Body of pancreas (tissue), 4 donors: ENCODE measurements around the gene TOM1L2. TPM values are rescaled to one million over a fixed set of nuclear protein-coding genes. Genes with fewer than 3 reads are reported as not detected.
A peak's percentile ranks its signal among the peaks of the same experiment; 100 is the strongest.
"Not testable (repeated sequence)": the region's sequence is repeated elsewhere in the genome, so short reads cannot be mapped to it uniquely, and the experiment has no call there.

ENCODE experiments used
- ATAC-seq: fragments of 150-250 bp; one replicate; pipeline ENCODE4 v1.9.1; 2016
- DNase-seq, 4 donors: peaks; one replicate each; pipeline ENCODE4 v3.0.0-alpha.2; 2019
- H3K27ac ChIP-seq, 4 donors: fragments of 200-600 bp; sonication (generic); 1 replicate in 3 of 4; 2 replicates in 1 of 4; pipeline versions ENCODE4 v1.5.1 to v1.6.1; 2016 to 2019; ENCODE audit warnings: mild to moderate bottlenecking in 1 of 4, mixed read lengths in 1 of 4, moderate library complexity in 1 of 4
- H3K27me3 ChIP-seq, 2 donors: fragments of 200-600 bp; sonication (generic); one replicate each; pipeline ENCODE4 v1.6.0; 2016; ENCODE audit warnings: mild to moderate bottlenecking in 1 of 2
- H3K36me3 ChIP-seq, 2 donors: fragments of 200-600 bp; sonication (generic); replicated peaks in 1 of 2; 2 replicates each; pipeline ENCODE4 v1.5.1; 2016; ENCODE audit warnings: low read depth in 2 of 2; ENCODE audit not compliant: insufficient read depth in 1 of 2
- H3K4me1 ChIP-seq: fragments of 200-600 bp; sonication (generic); one replicate; pipeline ENCODE4 v1.6.0; 2016
- H3K4me3 ChIP-seq, 2 donors: fragments of 200-600 bp; sonication (generic); 1 replicate in 1 of 2; 2 replicates in 1 of 2; pipeline ENCODE4 v1.5.1; 2016 to 2019
- H3K9me3 ChIP-seq, 3 donors: fragments of 200-600 bp; sonication (generic); 1 replicate in 2 of 3; 2 replicates in 1 of 3; pipeline ENCODE4 v1.5.1; 2016
- CTCF ChIP-seq, 7 experiments: fragments of 450-650 bp in 4 of 7; fragments of 200-600 bp in 3 of 7; sonication (generic) in 3 of 7; IDR thresholded peaks; one replicate each; pipeline ENCODE4 v1.5.1; 2016 to 2019; ENCODE audit warnings: antibody characterized with exemption in 7 of 7
- POLR2A ChIP-seq, 3 donors: fragments of 450-650 bp; IDR thresholded peaks; one replicate each; pipeline ENCODE4 v1.6.1; 2016; ENCODE audit warnings: antibody characterized with exemption in 3 of 3, mild to moderate bottlenecking in 2 of 3
- WGBS, 2 donors: methylation state at CpG; one replicate each; pipeline ENCODE4 v1.1.5; 2017; 5-methylcytosine and 5-hydroxymethylcytosine counted together
- intact Hi-C: fragments of 100-400 bp; cut with DNase I; formaldehyde crosslinking; loops from one replicate; pipeline ENCODE4 v1.15.1; 2023
- total RNA-seq, 2 donors: library from RNA; depleted of rRNA; stranded (reverse); fragments of >200 nt; gene quantifications; one replicate each; pipeline ENCODE4 v1.1.0, GENCODE V29; 2016

Gene TOM1L2
- total RNA-seq, 2 donors from 2014 or later: 35.9 to 55.8 TPM

- H3K4me1 ChIP-seq: no peaks in the 10 kb centered on the region
- no peak overlapping the region for H3K4me3 ChIP-seq
- H3K27me3 ChIP-seq: no peaks in the 10 kb centered on the region
- 69 to 77% methylated on average over 9 of the region's 9 CpGs for WGBS, 2 donors
- H3K27ac ChIP-seq: no peak overlapping the region
- H3K9me3 ChIP-seq: no peaks in the 10 kb centered on the region
- intact Hi-C loops: no loop called here
- no peaks in the 10 kb centered on the region for H3K36me3 ChIP-seq
- no peak for ATAC-seq
- no peak for DNase-seq
- TF ChIP-seq CTCF (IDR thresholded peaks at IDR 0.05) (no peak), POLR2A (IDR thresholded peaks at IDR 0.05) (no peak)
These were observed 27.3 kb upstream of the TOM1L2 start for GRCh38 chr17:17999364-18000029.

- H3K27ac ChIP-seq: no peak overlapping the region
- TF ChIP-seq POLR2A (IDR thresholded peaks at IDR 0.05): no peak
- H3K4me1 ChIP-seq: no peaks in the 10 kb centered on the region
- H3K36me3 ChIP-seq: no peaks in the 10 kb centered on the region
- intact Hi-C loops: no loop called here
- 86 to 90% methylated on average over 3 to 8 of the region's 8 CpGs for WGBS, 2 donors
- H3K27me3 ChIP-seq: no peaks in the 10 kb centered on the region
- H3K4me3 ChIP-seq: no peak overlapping the region
- H3K9me3 ChIP-seq: no peaks in the 10 kb centered on the region
- no peak for DNase-seq
- ATAC-seq: no peak
These were observed 26.7 kb upstream of the TOM1L2 start for GRCh38 chr17:17998934-17999333.

GRCh38 chr17:17995887-17996286 is 23.7 kb upstream of the TOM1L2 start:
- H3K36me3 ChIP-seq, H3K27ac ChIP-seq, H3K27me3 ChIP-seq, DNase-seq, ATAC-seq, intact Hi-C loops, H3K4me1 ChIP-seq, H3K4me3 ChIP-seq, H3K9me3 ChIP-seq: not testable (repeated sequence)
- WGBS, 2 donors: 90 to 94% methylated on average over 8 of the region's 8 CpGs

- Histone ChIP-seq H3K36me3 (no peaks in the 10 kb centered on the region), H3K27me3 (no peaks in the 10 kb centered on the region), H3K4me1 (no peaks in the 10 kb centered on the region), H3K4me3 (no peak overlapping the region), H3K9me3 (no peaks in the 10 kb centered on the region), H3K27ac (no peak overlapping the region)
- intact Hi-C loops: no loop called here
- TF ChIP-seq POLR2A (IDR thresholded peaks at IDR 0.05): no peak
- TF ChIP-seq CTCF (IDR thresholded peaks at IDR 0.05): peak in 2 of 7 experiments; percentile 11 to 13
- DNase-seq (peak in 1 of 4 donors; percentile 38), ATAC-seq (no peak)
- 60 to 97% methylated on average over 6 to 18 of the region's 18 CpGs for WGBS, 2 donors
These were observed 22.3 kb upstream of the TOM1L2 start for GRCh38 chr17:17994271-17995069.

- WGBS, 2 donors: 91 to 93% methylated on average over 7 to 12 of the region's 12 CpGs
- Histone ChIP-seq H3K27me3 (no peaks in the 10 kb centered on the region), H3K4me1 (no peaks in the 10 kb centered on the region), H3K36me3 (no peaks in the 10 kb centered on the region), H3K4me3 (no peak overlapping the region), H3K9me3 (no peaks in the 10 kb centered on the region), H3K27ac (no peak overlapping the region)
- no peak for TF ChIP-seq POLR2A (IDR thresholded peaks at IDR 0.05)
- no peak for TF ChIP-seq CTCF (IDR thresholded peaks at IDR 0.05)
- intact Hi-C loops: no loop called here
- DNase-seq: no peak
- ATAC-seq: no peak
These were observed 21.7 kb upstream of the TOM1L2 start for GRCh38 chr17:17993852-17994251.
